Breast epithelium (tissue), 4 donors: ENCODE results near the gene TBXAS1. TPM values are rescaled to one million over a fixed set of nuclear protein-coding genes. Genes with fewer than 3 reads are reported as not detected.

Experiments
- DNase-seq, 2 donors: peaks; one replicate each; pipeline ENCODE4 v3.0.0-alpha.2; 2019; ENCODE audit warnings: low spot score in 2 of 2
- H3K27ac ChIP-seq, 2 donors: fragments of 200-600 bp; sonication (generic) in 1 of 2; one replicate each; pipeline ENCODE4 v1.5.1; 2016 to 2019; ENCODE audit warnings: mild to moderate bottlenecking in 1 of 2
- H3K27me3 ChIP-seq, 2 donors: fragments of 200-600 bp; sonication (generic) in 1 of 2; one replicate each; pipeline versions ENCODE4 v1.5.1 to v1.6.0; 2017 to 2019; ENCODE audit warnings: control low read depth in 1 of 2, mild to moderate bottlenecking in 1 of 2
- H3K36me3 ChIP-seq: fragments of 200-600 bp; one replicate; pipeline ENCODE4 v1.5.1; 2019
- H3K4me1 ChIP-seq, 2 donors: fragments of 200-600 bp; sonication (generic); one replicate each; pipeline ENCODE4 v1.5.1; 2016 to 2019; ENCODE audit warnings: control low read depth in 1 of 2
- H3K4me3 ChIP-seq, 3 donors: fragments of 200-600 bp; sonication (generic); 1 replicate in 2 of 3; 2 replicates in 1 of 3; pipeline ENCODE4 v1.5.1; 2016 to 2019; ENCODE audit warnings: mild to moderate bottlenecking in 3 of 3, moderate library complexity in 2 of 3
- H3K9me3 ChIP-seq, 2 donors: fragments of 200-600 bp; sonication (generic) in 1 of 2; one replicate each; pipeline ENCODE4 v1.5.1; 2016 to 2019; ENCODE audit warnings: control low read depth in 1 of 2
- CTCF ChIP-seq, 3 donors: fragments of 450-650 bp; IDR thresholded peaks; one replicate each; pipeline ENCODE4 v1.5.1; 2016 to 2017; ENCODE audit warnings: antibody characterized with exemption in 3 of 3, mild to moderate bottlenecking in 3 of 3, moderate library complexity in 3 of 3
- POLR2A ChIP-seq: fragments of 450-650 bp; IDR thresholded peaks from one replicate; pipeline ENCODE4 v1.6.1; 2016; ENCODE audit warnings: antibody characterized with exemption, mild to moderate bottlenecking, moderate library complexity
- POLR2AphosphoS5 ChIP-seq, 3 donors: sonication (generic); formaldehyde crosslinking; IDR thresholded peaks; one replicate each; pipeline ENCODE4 v1.6.1; 2017; ENCODE audit warnings: antibody characterized with exemption in 3 of 3
- intact Hi-C: fragments of 100-400 bp; cut with DNase I; formaldehyde crosslinking; loops from one replicate; pipeline ENCODE4 v1.15.1; 2023; ENCODE audit warnings: low total_unique reads
- total RNA-seq, 3 donors: library from RNA; depleted of rRNA; stranded (reverse); fragments of >200 nt; gene quantifications; one replicate each; pipeline ENCODE4 v1.1.0, GENCODE V29; 2016

The TBXAS1 gene
- total RNA-seq, 3 donors from 2014 or later: 17.7 to 59.8 (median 17.9) TPM

GRCh38 chr7:139944248-139944647 lies 115.2 kb downstream of the TBXAS1 start:
- intact Hi-C loops: no loop called here
- peaks cover 7 to 12% of the 10 kb centered on the region in 2 donors for H3K9me3 ChIP-seq
- H3K4me3 ChIP-seq: no peak overlapping the region
- no peak overlapping the region for H3K27ac ChIP-seq
- no peaks in the 10 kb centered on the region for H3K27me3 ChIP-seq
- TF ChIP-seq POLR2AphosphoS5 (IDR thresholded peaks at IDR 0.05) (no peak), CTCF (IDR thresholded peaks at IDR 0.05) (no peak), POLR2A (no peak)
- no peaks in the 10 kb centered on the region for H3K4me1 ChIP-seq
- no peak for DNase-seq
- no peaks in the 10 kb centered on the region for H3K36me3 ChIP-seq

- Histone ChIP-seq H3K27me3 (no peaks in the 10 kb centered on the region), H3K27ac (no peak overlapping the region), H3K4me1 (no peaks in the 10 kb centered on the region), H3K4me3 (no peak overlapping the region), H3K9me3 (peaks cover 7 to 12% of the 10 kb centered on the region in 2 donors), H3K36me3 (no peaks in the 10 kb centered on the region)
- intact Hi-C loops: no loop called here
- TF ChIP-seq CTCF (IDR thresholded peaks at IDR 0.05) (no peak), POLR2AphosphoS5 (IDR thresholded peaks at IDR 0.05) (no peak), POLR2A (no peak)
- DNase-seq: no peak
Observed at GRCh38 chr7:139946533-139946932, 117.5 kb downstream of the TBXAS1 start.

GRCh38 chr7:139947021-139947420 lies 118.0 kb downstream of the TBXAS1 start:
- no peaks in the 10 kb centered on the region for H3K4me1 ChIP-seq
- no peaks in the 10 kb centered on the region for H3K27me3 ChIP-seq
- TF ChIP-seq POLR2A: no peak
- no peak for TF ChIP-seq POLR2AphosphoS5 (IDR thresholded peaks at IDR 0.05)
- TF ChIP-seq CTCF (IDR thresholded peaks at IDR 0.05): no peak
- DNase-seq: no peak
- H3K36me3 ChIP-seq: no peaks in the 10 kb centered on the region
- intact Hi-C loops: no loop called here
- H3K9me3 ChIP-seq: peaks cover 7 to 12% of the 10 kb centered on the region in 2 donors
- no peak overlapping the region for H3K27ac ChIP-seq
- no peak overlapping the region for H3K4me3 ChIP-seq

- TF ChIP-seq CTCF (IDR thresholded peaks at IDR 0.05): no peak
- no peak for TF ChIP-seq POLR2AphosphoS5 (IDR thresholded peaks at IDR 0.05)
- no peak for TF ChIP-seq POLR2A
- H3K4me1 ChIP-seq: no peaks in the 10 kb centered on the region
- intact Hi-C loops: no loop called here
- no peak for DNase-seq
- no peaks in the 10 kb centered on the region for H3K36me3 ChIP-seq
- peaks cover 7 to 12% of the 10 kb centered on the region in 2 donors for H3K9me3 ChIP-seq
- no peak overlapping the region for H3K27ac ChIP-seq
- no peak overlapping the region for H3K4me3 ChIP-seq
- H3K27me3 ChIP-seq: no peaks in the 10 kb centered on the region
Observed at GRCh38 chr7:139948167-139948566, 119.1 kb downstream of the TBXAS1 start.

- Histone ChIP-seq H3K9me3 (peaks cover 7 to 12% of the 10 kb centered on the region in 2 donors), H3K4me3 (no peak overlapping the region), H3K4me1 (no peaks in the 10 kb centered on the region), H3K27ac (no peak overlapping the region), H3K27me3 (no peaks in the 10 kb centered on the region), H3K36me3 (no peaks in the 10 kb centered on the region)
- no peak for TF ChIP-seq POLR2A
- TF ChIP-seq CTCF (IDR thresholded peaks at IDR 0.05): no peak
- TF ChIP-seq POLR2AphosphoS5 (IDR thresholded peaks at IDR 0.05): no peak
- intact Hi-C loops: no loop called here
- DNase-seq: no peak
Observed at GRCh38 chr7:139948587-139949335, 119.7 kb downstream of the TBXAS1 start.
